RWPE2 (cell line): ENCODE data around the gene ZNF655.

Experiments
- ATAC-seq: fragments of 200-7000 bp; cut with Tn5 transposase; 3 replicates; pipeline ENCODE4 v1.9.1; 2021; ENCODE audit warnings: low read depth
- DNase-seq: peaks from one replicate; pipeline ENCODE4 v3.0.0-alpha.2; 2020; ENCODE audit warnings: low spot score
- H3K27ac ChIP-seq: fragments of 450-650 bp; 2 replicates; pipeline ENCODE4 v1.5.1; 2017; ENCODE audit warnings: mild to moderate bottlenecking; ENCODE audit not compliant: poor library complexity, severe bottlenecking
- H3K27me3 ChIP-seq: fragments of 250-450 bp; sonication (Bioruptor Pico); 2 replicates; pipeline ENCODE4 v1.5.1; 2021; ENCODE audit warnings: mild to moderate bottlenecking, moderate library complexity; ENCODE audit not compliant: insufficient read depth, poor library complexity, severe bottlenecking
- H3K36me3 ChIP-seq: fragments of 250-450 bp; sonication (Bioruptor Pico); 2 replicates; pipeline ENCODE4 v1.5.1; 2020; ENCODE audit warnings: low read depth, mild to moderate bottlenecking, moderate library complexity
- H3K4me1 ChIP-seq: fragments of 250-450 bp; sonication (Bioruptor Pico); 2 replicates; pipeline ENCODE4 v1.5.1; 2021; ENCODE audit warnings: mild to moderate bottlenecking, moderate library complexity; ENCODE audit not compliant: insufficient read depth, poor library complexity, severe bottlenecking
- H3K4me3 ChIP-seq: fragments of 250-450 bp; sonication (Bioruptor Pico); 2 replicates; pipeline ENCODE4 v1.5.1; 2021; ENCODE audit warnings: mild to moderate bottlenecking, moderate library complexity; ENCODE audit not compliant: severe bottlenecking
- H3K9me3 ChIP-seq: fragments of 250-450 bp; sonication (Bioruptor Pico); 2 replicates; pipeline ENCODE4 v1.5.1; 2021; ENCODE audit warnings: mild to moderate bottlenecking, moderate library complexity; ENCODE audit not compliant: severe bottlenecking
- CTCF ChIP-seq: fragments of 450-650 bp; IDR thresholded peaks from one replicate; pipeline ENCODE4 v1.5.1; 2017; ENCODE audit warnings: mild to moderate bottlenecking, moderate library complexity; ENCODE audit not compliant: poor library complexity, severe bottlenecking

Gene ZNF655

GRCh38 chr7:99625321-99625720 is 66.9 kb downstream of the ZNF655 start:
- Histone ChIP-seq H3K4me3 (no peak overlapping the region), H3K4me1 (peaks cover 12% of the 10 kb centered on the region), H3K27ac (no peak overlapping the region), H3K36me3 (peaks cover 97% of the 10 kb centered on the region), H3K27me3 (no peaks in the 10 kb centered on the region), H3K9me3 (no peaks in the 10 kb centered on the region)
- no peak for ATAC-seq
- DNase-seq: no peak
- TF ChIP-seq CTCF: no peak

GRCh38 chr7:99625961-99626360 is 67.5 kb downstream of the ZNF655 start:
- no peak for TF ChIP-seq CTCF
- H3K36me3 ChIP-seq: peaks cover 96% of the 10 kb centered on the region
- H3K9me3 ChIP-seq: no peaks in the 10 kb centered on the region
- ATAC-seq (no peak), DNase-seq (no peak)
- H3K27ac ChIP-seq: no peak overlapping the region
- peaks cover 12% of the 10 kb centered on the region for H3K4me1 ChIP-seq
- no peak overlapping the region for H3K4me3 ChIP-seq
- H3K27me3 ChIP-seq: no peaks in the 10 kb centered on the region
